ENCODE results near the gene PCDHA2. TPM values are rescaled to one million over a fixed set of nuclear protein-coding genes. Genes with fewer than 3 reads are reported as not detected.

The PCDHA2 gene
- not detected in 2 replicates for total RNA-seq (2016; rRNA removed; fragmentation: Illumina TruSeq; extraction: Trizol)
- not detected in 2 replicates for total RNA-seq (2016; cell fraction: cytosol; rRNA removed; fragmentation: Illumina TruSeq; extraction: Trizol; ENCODE audit: low read depth)
- not detected in 2 replicates for total RNA-seq (2016; cell fraction: insoluble cytoplasmic fraction; rRNA removed; fragmentation: Illumina TruSeq; extraction: Trizol)
- not detected in 2 replicates for total RNA-seq (2016; cell fraction: membrane; rRNA removed; fragmentation: Illumina TruSeq; extraction: Trizol)
- not detected in 2 replicates for total RNA-seq (2016; cell fraction: nucleus; rRNA removed; fragmentation: Illumina TruSeq; extraction: Trizol)
- polyA plus RNA-seq (2011; rRNA removed), result not detected in 2 replicates
- not detected in 2 replicates for polyA plus RNA-seq (2011; cell fraction: cytosol; rRNA removed)
- not detected in 2 replicates for polyA plus RNA-seq (2011; cell fraction: nucleus; rRNA removed)
- polyA plus RNA-seq (2012), result not detected in 2 replicates
- not detected in 2 replicates for polyA plus RNA-seq (2016; cell fraction: cytosol; fragmentation: Illumina TruSeq; extraction: Trizol; ENCODE audit: low read depth)
- not detected in 2 replicates for polyA plus RNA-seq (2016; cell fraction: insoluble cytoplasmic fraction; fragmentation: Illumina TruSeq; extraction: Trizol; ENCODE audit: low read depth)
- not detected in 2 replicates for polyA plus RNA-seq (2016; cell fraction: membrane; fragmentation: Illumina TruSeq; extraction: Trizol; ENCODE audit: low read depth)
- polyA plus RNA-seq (2016; cell fraction: nucleus; fragmentation: Illumina TruSeq; extraction: Trizol; ENCODE audit: insufficient read depth, low read depth), result not detected in 2 replicates
- polyA minus RNA-seq (2011; rRNA and poly(A)+ RNA removed; ENCODE audit: low replicate concordance), result not detected in 2 replicates
- not detected in 2 replicates for polyA minus RNA-seq (2011; cell fraction: cytosol; rRNA and poly(A)+ RNA removed)
- not detected in 2 replicates for polyA minus RNA-seq (2011; cell fraction: nucleus; rRNA and poly(A)+ RNA removed)
- Bru-seq, nascent RNA, result not detected
- not detected for BruChase-seq, experiment 1, labeled RNA remaining after a 6-hour chase
- BruChase-seq, experiment 2, labeled RNA remaining after a 2-hour chase, result not detected
- long read RNA-seq, experiment 1, result 0 reads
- long read RNA-seq, experiment 2, result 0 reads

DNA sequence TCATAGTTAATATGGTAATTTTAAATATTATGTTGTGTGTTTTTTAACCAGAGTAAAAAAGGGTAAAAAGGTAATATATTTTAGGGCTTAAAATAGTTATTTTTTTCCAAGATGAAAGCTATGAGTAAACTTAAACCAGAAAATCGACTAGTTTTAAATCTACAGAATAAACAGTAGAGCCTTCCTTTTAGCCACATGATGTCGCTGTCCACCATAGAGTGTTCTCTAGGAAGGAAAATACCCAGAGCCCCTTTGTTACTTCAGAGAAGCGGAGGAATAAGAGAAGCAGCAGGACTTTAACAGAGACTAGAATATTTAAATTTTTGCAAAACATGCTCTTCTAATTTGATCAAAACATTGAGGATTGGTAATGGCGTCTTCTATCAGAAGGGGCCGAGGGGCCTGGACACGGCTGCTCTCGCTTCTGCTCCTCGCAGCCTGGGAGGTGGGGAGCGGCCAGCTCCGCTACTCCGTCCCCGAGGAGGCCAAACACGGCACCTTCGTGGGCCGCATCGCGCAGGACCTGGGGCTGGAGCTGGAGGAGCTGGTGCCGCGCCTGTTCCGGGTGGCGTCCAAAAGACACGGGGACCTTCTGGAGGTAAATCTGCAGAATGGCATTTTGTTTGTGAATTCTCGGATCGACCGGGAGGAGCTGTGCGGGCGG, at the start of gene PCDHA2:
Gene PCDHA2 (plus strand): TSS at position 258 of the 664 bp plus-strand sequence.
- Histone ChIP-seq H3K9me3 (ENCODE audit: low read length) (peaks cover 31% of the 10 kb centered on the region), H3K4me3 (replicated peaks in 1 of 3; ENCODE audit: insufficient read depth in 1 of 3, low read depth in 2 of 3, low read length in 3 of 3) (no peak within 1 kb of the TSS), H2AFZ (ENCODE audit: low read length) (no peak within 1 kb of the TSS), H3K4me1 (ENCODE audit: insufficient read depth, low read length) (no peaks in the 10 kb centered on the region), H3K27me3 (ENCODE audit: control insufficient read depth in 1 of 2, insufficient read depth in 2 of 2, low read length in 2 of 2) (no peaks in the 10 kb centered on the region), H3K4me2 (ENCODE audit: low read depth, low read length) (no peak within 1 kb of the TSS), H3K36me3 (replicated peaks in 1 of 2; ENCODE audit: control insufficient read depth in 1 of 2, insufficient read depth in 2 of 2, low read length in 2 of 2) (no peaks in the 10 kb centered on the region), H3K9ac (ENCODE audit: insufficient read depth, low read depth, low read length) (no peak within 1 kb of the TSS), H3K27ac (ENCODE audit: extremely low read length, insufficient read depth, low read length) (no peak within 1 kb of the TSS), H4K20me1 (ENCODE audit: insufficient read depth, low read length) (no peaks in the 10 kb centered on the region), H3K79me2 (ENCODE audit: insufficient read depth, low read length) (no peaks in the 10 kb centered on the region)
- no peak for ATAC-seq
- WGBS (ENCODE audit: low lambda C conversion rate), result 55% methylated on average over 25 of the region's 27 CpGs
- in situ Hi-C loops (cut with HindIII; ENCODE audit: extremely low pct_ligation_motif_present, low pct_unique_long_range_greater_than_20kb) (no loop called here), intact Hi-C loops (cut with micrococcal nuclease; ENCODE audit: unreplicated experiment) (no loop called here)
- TF ChIP-seq ATF7 (IDR thresholded peaks at IDR 0.05) (no peak), ATF7 (CRISPR knock-in tag; IDR thresholded peaks at IDR 0.05) (no peak), PPARG (CRISPR knock-in tag; conservative IDR thresholded peaks at IDR 0.05) (no peak), ZNF800 (CRISPR knock-in tag; IDR thresholded peaks at IDR 0.05) (no peak), TERF1 (CRISPR knock-in tag; IDR thresholded peaks at IDR 0.05) (no peak), PHF8 (CRISPR knock-in tag; IDR thresholded peaks at IDR 0.05) (no peak), KAT2B (IDR thresholded peaks at IDR 0.05; ENCODE audit: borderline replicate concordance, low read depth, low read length) (no peak), TOPORS (CRISPR knock-in tag; IDR thresholded peaks at IDR 0.05) (no peak)
- TF ChIP-seq, protein P1, sequence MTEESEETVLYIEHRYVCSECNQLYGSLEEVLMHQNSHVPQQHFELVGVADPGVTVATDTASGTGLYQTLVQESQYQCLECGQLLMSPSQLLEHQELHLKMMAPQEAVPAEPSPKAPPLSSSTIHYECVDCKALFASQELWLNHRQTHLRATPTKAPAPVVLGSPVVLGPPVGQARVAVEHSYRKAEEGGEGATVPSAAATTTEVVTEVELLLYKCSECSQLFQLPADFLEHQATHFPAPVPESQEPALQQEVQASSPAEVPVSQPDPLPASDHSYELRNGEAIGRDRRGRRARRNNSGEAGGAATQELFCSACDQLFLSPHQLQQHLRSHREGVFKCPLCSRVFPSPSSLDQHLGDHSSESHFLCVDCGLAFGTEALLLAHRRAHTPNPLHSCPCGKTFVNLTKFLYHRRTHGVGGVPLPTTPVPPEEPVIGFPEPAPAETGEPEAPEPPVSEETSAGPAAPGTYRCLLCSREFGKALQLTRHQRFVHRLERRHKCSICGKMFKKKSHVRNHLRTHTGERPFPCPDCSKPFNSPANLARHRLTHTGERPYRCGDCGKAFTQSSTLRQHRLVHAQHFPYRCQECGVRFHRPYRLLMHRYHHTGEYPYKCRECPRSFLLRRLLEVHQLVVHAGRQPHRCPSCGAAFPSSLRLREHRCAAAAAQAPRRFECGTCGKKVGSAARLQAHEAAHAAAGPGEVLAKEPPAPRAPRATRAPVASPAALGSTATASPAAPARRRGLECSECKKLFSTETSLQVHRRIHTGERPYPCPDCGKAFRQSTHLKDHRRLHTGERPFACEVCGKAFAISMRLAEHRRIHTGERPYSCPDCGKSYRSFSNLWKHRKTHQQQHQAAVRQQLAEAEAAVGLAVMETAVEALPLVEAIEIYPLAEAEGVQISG (CRISPR knock-in tag; IDR thresholded peaks at IDR 0.05), result no peak
- POLR2A ChIA-PET, result no interaction called here
- BruUV-seq (replicated peaks), result no TSS peak
- no peak for FAIRE-seq
- CTCF ChIA-PET (ENCODE audit: low intra/inter-chr PET ratio, low total read pairs), result no interaction called here
- DNase-seq (ENCODE audit: low spot score), result no peak
